Measurements from ENCODE around the gene SMAD6. TPM values are rescaled to one million over a fixed set of nuclear protein-coding genes. Genes with fewer than 3 reads are reported as not detected.
A peak's percentile ranks its signal among the peaks of the same experiment; 100 is the strongest.

The SMAD6 gene
- total RNA-seq, 1 donor, result 31.8 TPM

DNA sequence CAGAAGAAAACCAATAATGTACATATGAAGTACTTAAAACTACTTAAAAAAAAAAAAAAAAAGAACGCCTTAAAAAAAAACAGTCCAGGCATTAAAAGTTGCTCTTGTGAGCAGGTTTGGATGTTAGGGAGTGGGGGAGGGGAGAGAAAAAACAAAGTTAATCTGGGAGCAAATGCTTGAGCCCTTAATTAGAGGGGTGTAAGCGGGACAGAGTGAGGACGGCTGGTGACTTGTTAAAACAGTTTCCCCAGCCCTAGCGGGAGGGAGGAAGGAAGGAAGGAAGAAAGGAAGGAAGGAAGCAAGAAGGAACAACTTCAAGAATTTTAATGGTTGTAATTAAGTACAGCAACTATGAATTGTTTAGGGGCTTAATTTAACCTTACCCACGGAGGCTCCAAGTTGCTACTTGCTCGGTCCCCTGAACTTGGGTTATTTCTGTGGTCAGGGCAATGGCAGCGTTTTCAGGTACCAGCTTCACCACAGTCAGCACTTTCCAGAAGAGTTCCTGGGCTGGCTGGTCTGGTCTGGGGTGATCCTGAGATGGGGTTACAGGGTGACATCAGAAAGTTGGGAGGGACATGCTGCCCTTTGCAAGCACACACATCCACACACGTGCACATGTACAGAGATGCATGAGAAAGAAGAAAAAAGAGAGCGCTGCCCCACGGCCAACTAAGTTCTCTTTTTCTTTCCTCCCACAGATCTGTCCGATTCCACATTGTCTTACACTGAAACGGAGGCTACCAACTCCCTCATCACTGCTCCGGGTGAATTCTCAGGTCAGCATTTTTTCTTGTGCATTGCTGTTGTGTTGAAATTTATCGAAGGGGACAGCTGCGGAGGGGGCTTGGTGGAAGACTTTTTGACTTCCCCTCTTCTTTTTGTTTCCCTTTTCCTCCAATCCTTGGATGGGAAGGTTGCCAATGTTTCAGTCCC is 14.0 kb downstream of the SMAD6 start:
- H3K79me2 ChIP-seq (ENCODE audit: insufficient read depth, low read length), result peaks cover 85% of the 10 kb centered on the region

DNA sequence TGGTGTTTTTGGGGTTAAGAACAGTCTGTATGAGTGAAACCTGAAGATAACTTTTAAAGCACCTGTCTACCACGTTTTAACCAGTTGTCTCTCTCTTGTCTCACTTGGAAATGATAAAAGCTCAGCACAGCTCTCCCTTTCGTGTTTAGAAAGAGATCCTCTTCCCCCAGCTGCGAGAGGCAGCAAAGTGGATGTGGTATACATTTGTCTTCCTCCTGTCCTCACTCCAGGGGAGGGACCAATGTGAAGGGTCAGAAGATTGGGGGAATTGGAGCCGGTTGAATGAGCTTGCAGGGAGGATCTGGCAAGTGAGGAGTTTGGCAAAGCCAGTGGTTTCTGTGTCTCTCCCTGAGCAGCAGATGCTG is 14.6 kb downstream of the SMAD6 start:
- peaks cover 85% of the 10 kb centered on the region for H3K79me2 ChIP-seq (ENCODE audit: insufficient read depth, low read length)

More for the DNA sequence above, 14.0 kb downstream of the SMAD6 start:
- no peak for DNase-seq (ENCODE audit: insufficient read length, low spot score, missing footprints)
- Histone ChIP-seq H2AFZ (ENCODE audit: low read length) (no peak overlapping the region), H3K27me3 (ENCODE audit: insufficient read depth, low read length) (no peaks in the 10 kb centered on the region), H3K36me3 (ENCODE audit: insufficient read depth, low read length) (peaks cover 64% of the 10 kb centered on the region), H4K20me1 (ENCODE audit: insufficient read depth, low read length) (peaks cover 12% of the 10 kb centered on the region), H3K9me3 (ENCODE audit: low read depth, low read length) (no peaks in the 10 kb centered on the region), H3K4me1 (ENCODE audit: insufficient read depth, low read length) (peaks cover 79% of the 10 kb centered on the region), H3K4me3 (ENCODE audit: insufficient read depth, low read length) (no peak overlapping the region), H3K27ac (ENCODE audit: low read depth, low read length) (peak overlapping the region; percentile 49), H3K4me2 (ENCODE audit: insufficient read depth, low read length) (no peak overlapping the region)
- TF ChIP-seq, protein P1, sequence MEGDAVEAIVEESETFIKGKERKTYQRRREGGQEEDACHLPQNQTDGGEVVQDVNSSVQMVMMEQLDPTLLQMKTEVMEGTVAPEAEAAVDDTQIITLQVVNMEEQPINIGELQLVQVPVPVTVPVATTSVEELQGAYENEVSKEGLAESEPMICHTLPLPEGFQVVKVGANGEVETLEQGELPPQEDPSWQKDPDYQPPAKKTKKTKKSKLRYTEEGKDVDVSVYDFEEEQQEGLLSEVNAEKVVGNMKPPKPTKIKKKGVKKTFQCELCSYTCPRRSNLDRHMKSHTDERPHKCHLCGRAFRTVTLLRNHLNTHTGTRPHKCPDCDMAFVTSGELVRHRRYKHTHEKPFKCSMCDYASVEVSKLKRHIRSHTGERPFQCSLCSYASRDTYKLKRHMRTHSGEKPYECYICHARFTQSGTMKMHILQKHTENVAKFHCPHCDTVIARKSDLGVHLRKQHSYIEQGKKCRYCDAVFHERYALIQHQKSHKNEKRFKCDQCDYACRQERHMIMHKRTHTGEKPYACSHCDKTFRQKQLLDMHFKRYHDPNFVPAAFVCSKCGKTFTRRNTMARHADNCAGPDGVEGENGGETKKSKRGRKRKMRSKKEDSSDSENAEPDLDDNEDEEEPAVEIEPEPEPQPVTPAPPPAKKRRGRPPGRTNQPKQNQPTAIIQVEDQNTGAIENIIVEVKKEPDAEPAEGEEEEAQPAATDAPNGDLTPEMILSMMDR (IDR thresholded peaks at IDR 0.05; ENCODE audit: extremely low read depth, low read depth, low read length), result no peak

DNA sequence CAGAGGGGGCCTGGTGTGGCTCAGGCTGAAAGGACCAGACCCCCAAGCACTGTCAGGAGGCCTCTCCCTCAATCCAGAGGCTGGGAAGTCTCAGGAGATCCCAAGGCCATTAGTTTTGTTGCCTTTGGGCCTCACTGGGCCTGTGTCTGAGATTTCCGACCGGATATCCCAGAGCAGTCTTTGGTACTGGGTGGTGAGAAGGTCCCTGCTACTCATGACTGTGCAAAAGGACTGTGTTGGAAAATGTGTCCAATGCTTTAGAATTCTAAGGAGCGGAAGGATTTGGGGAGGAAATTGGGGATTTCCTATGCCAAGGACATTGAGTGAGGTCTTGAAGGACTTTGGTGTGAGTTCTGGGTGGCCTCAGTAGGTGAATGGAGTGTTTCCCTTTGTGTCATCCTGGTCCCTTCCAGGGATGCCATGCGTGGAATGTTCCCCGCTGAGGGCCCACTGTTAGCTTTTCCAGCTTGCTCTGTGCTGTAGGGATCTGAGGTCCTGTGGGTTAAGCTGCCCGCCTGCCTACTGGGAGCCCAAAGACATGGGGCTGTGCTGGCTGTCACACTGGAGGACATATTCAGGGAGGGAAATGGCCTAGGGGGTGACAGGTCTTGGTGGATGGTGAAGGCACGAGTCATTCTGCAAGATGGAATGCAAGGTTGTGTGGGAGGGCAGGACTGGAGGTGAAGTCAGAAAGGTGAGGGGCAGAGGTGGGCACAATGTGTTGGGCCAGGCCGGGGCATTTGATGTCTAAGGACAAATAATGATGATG is 16.4 kb downstream of the SMAD6 start:
- peaks cover 74% of the 10 kb centered on the region for H3K36me3 ChIP-seq (ENCODE audit: insufficient read depth, low read length)
- TF ChIP-seq, protein P1 (IDR thresholded peaks at IDR 0.05; ENCODE audit: extremely low read depth, low read depth, low read length), result no peak
- no peak for DNase-seq (ENCODE audit: insufficient read length, low spot score, missing footprints)
- H2AFZ ChIP-seq (ENCODE audit: low read length), result no peak overlapping the region
- H3K27ac ChIP-seq (ENCODE audit: low read depth, low read length), result peak overlapping the region; percentile 85
- H4K20me1 ChIP-seq (ENCODE audit: insufficient read depth, low read length), result peaks cover 33% of the 10 kb centered on the region
- no peaks in the 10 kb centered on the region for H3K27me3 ChIP-seq (ENCODE audit: insufficient read depth, low read length)
- no peak overlapping the region for H3K4me3 ChIP-seq (ENCODE audit: insufficient read depth, low read length)
- H3K4me2 ChIP-seq (ENCODE audit: insufficient read depth, low read length), result no peak overlapping the region
- peaks cover 95% of the 10 kb centered on the region for H3K79me2 ChIP-seq (ENCODE audit: insufficient read depth, low read length)
- peaks cover 74% of the 10 kb centered on the region for H3K4me1 ChIP-seq (ENCODE audit: insufficient read depth, low read length)
- no peaks in the 10 kb centered on the region for H3K9me3 ChIP-seq (ENCODE audit: low read depth, low read length)

More for the DNA sequence above, 14.6 kb downstream of the SMAD6 start:
- DNase-seq (ENCODE audit: insufficient read length, low spot score, missing footprints), result no peak
- Histone ChIP-seq H2AFZ (ENCODE audit: low read length) (no peak overlapping the region), H3K27ac (ENCODE audit: low read depth, low read length) (peak overlapping the region; percentile 26), H3K36me3 (ENCODE audit: insufficient read depth, low read length) (peaks cover 67% of the 10 kb centered on the region), H4K20me1 (ENCODE audit: insufficient read depth, low read length) (peaks cover 18% of the 10 kb centered on the region), H3K4me1 (ENCODE audit: insufficient read depth, low read length) (peaks cover 80% of the 10 kb centered on the region), H3K9me3 (ENCODE audit: low read depth, low read length) (no peaks in the 10 kb centered on the region), H3K4me3 (ENCODE audit: insufficient read depth, low read length) (no peak overlapping the region), H3K27me3 (ENCODE audit: insufficient read depth, low read length) (no peaks in the 10 kb centered on the region), H3K4me2 (ENCODE audit: insufficient read depth, low read length) (no peak overlapping the region)
- TF ChIP-seq, protein P1 (IDR thresholded peaks at IDR 0.05; ENCODE audit: extremely low read depth, low read depth, low read length), result no peak

DNA sequence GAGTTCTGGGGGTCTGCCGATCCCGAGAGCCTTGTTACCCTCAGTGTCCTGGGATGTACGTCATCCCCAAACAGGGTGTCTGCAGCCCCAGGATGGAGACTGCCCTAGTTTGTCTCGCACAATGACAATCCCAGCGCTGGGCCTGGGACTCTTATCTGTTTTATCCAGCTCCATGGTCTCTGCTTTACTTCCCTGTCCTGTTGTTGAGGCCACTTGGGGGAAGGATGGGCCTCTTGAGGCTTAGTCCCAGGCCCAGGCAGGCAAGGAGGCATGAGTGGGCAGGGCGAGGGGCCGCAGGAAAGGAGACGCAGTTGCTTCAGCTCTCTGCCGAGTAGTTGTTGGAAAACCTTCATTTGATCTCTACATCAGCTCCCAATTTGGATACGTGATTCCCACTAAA is 17.4 kb downstream of the SMAD6 start:
- H3K36me3 ChIP-seq (ENCODE audit: insufficient read depth, low read length), result peaks cover 72% of the 10 kb centered on the region
- H3K79me2 ChIP-seq (ENCODE audit: insufficient read depth, low read length), result peaks cover 95% of the 10 kb centered on the region
- peaks cover 70% of the 10 kb centered on the region for H3K4me1 ChIP-seq (ENCODE audit: insufficient read depth, low read length)
- H3K27me3 ChIP-seq (ENCODE audit: insufficient read depth, low read length), result no peaks in the 10 kb centered on the region
- H3K27ac ChIP-seq (ENCODE audit: low read depth, low read length), result peak overlapping the region; percentile 85
- TF ChIP-seq, protein P1 (IDR thresholded peaks at IDR 0.05; ENCODE audit: extremely low read depth, low read depth, low read length), result no peak
- peaks cover 42% of the 10 kb centered on the region for H4K20me1 ChIP-seq (ENCODE audit: insufficient read depth, low read length)
- no peak overlapping the region for H2AFZ ChIP-seq (ENCODE audit: low read length)
- no peak for DNase-seq (ENCODE audit: insufficient read length, low spot score, missing footprints)
- no peak overlapping the region for H3K4me3 ChIP-seq (ENCODE audit: insufficient read depth, low read length)
- no peaks in the 10 kb centered on the region for H3K9me3 ChIP-seq (ENCODE audit: low read depth, low read length)
- peak overlapping the region; percentile 37 for H3K4me2 ChIP-seq (ENCODE audit: insufficient read depth, low read length)

All from osteoblast (primary cell).